ENCODE measurements around the gene EML2.

- TF ChIP-seq CTCF (IDR thresholded peaks at IDR 0.05; ENCODE audit: poor library complexity) (no peak), EZH2 (IDR thresholded peaks at IDR 0.05; ENCODE audit: borderline replicate concordance) (no peak), EZH2phosphoT487 (IDR thresholded peaks at IDR 0.05; ENCODE audit: low read depth, severe bottlenecking, unreplicated experiment) (peak; percentile 37)
Observed at GRCh38 chr19:45600340-45600885, 38.8 kb downstream of the EML2 start.

All from hepatocyte (in vitro differentiated cells).